K562 (cell line): ENCODE results near the gene FUBP3. TPM values are rescaled to one million over a fixed set of nuclear protein-coding genes. Genes with fewer than 3 reads are reported as not detected.

Source experiments
- ATAC-seq: fragments of 200-7000 bp; cut with Tn5 transposase; 3 replicates; pipeline ENCODE4 v1.9.1; 2020; ENCODE audit warnings: moderate library complexity
- BruUV-seq: library from RNA; stranded (reverse); fragments of 400-500 nt; replicated peaks from 2 replicates; lab custom pipeline; 2021; lab: Mats Ljungman, UMichigan
- CTCF ChIA-PET: fragments of 300-600 bp; formaldehyde crosslinking; extraction: SDS; loops from one replicate; lab custom pipeline; 2021; ENCODE audit warnings: low intra/inter-chr PET ratio; lab: Yijun Ruan, JAX
- POLR2A ChIA-PET: fragments of 300-600, 350-650 bp; sonication (Branson Sonifier 250); formaldehyde crosslinking; extraction: SDS; loops from one replicate; lab custom pipeline; 2021; ENCODE audit warnings: antibody characterized with exemption, inconsistent platforms; lab: Yijun Ruan, JAX
- DNase-seq, 4 experiments: peaks; one replicate each; pipeline versions ENCODE4 v3.0.0 to v3.0.0-alpha.2; 2011 to 2018; ENCODE audit warnings: low spot score in 3 of 4, mixed read lengths in 3 of 4; ENCODE audit errors: extremely low read depth in 1 of 4
- FAIRE-seq: peaks from 2 replicates; lab custom pipeline; 2011; peaks lifted over from hg19 to GRCh38; lab: Jason Lieb, UNC
- H2AFZ ChIP-seq: 2 replicates; pipeline ENCODE4 v1.6.0; 2011; ENCODE audit warnings: low read depth, low read length, control low read depth, inconsistent platforms
- H3K27ac ChIP-seq: fragments of 200-600 bp; 3 replicates; pipeline ENCODE4 v1.8.0; 2011; ENCODE audit warnings: low read depth, mild to moderate bottlenecking, control low read depth, inconsistent platforms, low read length, moderate library complexity, mixed read lengths; ENCODE audit errors: extremely low read depth
- H3K27me3 ChIP-seq, 2 experiments: fragments of 300-600 bp in 1 of 2; 2 replicates in 1 of 2; 3 replicates in 1 of 2; pipeline versions ENCODE4 v1.6.0 to v1.8.0; 2011; ENCODE audit warnings: inconsistent platforms in 2 of 2, low read length in 2 of 2, mild to moderate bottlenecking in 1 of 2, mixed read lengths in 1 of 2, moderate library complexity in 1 of 2; ENCODE audit not compliant: control insufficient read depth in 2 of 2, insufficient read depth in 2 of 2
- H3K36me3 ChIP-seq: fragments of 300-600 bp; 3 replicates; pipeline ENCODE4 v1.8.0; 2011; ENCODE audit warnings: mild to moderate bottlenecking, low read length, inconsistent platforms; ENCODE audit not compliant: control insufficient read depth, insufficient read depth
- H3K4me1 ChIP-seq, 2 experiments: fragments of 200-600 bp in 1 of 2; replicated peaks in 1 of 2; 2 replicates in 1 of 2; 3 replicates in 1 of 2; pipeline versions ENCODE4 v1.5.1 to v1.8.0; 2011; ENCODE audit warnings: inconsistent platforms in 2 of 2, low read length in 2 of 2, mild to moderate bottlenecking in 1 of 2, mixed read lengths in 1 of 2, moderate library complexity in 1 of 2; ENCODE audit not compliant: control insufficient read depth in 2 of 2, insufficient read depth in 2 of 2
- H3K4me2 ChIP-seq: 2 replicates; pipeline ENCODE4 v1.6.1; 2011; ENCODE audit warnings: low read length, control low read depth, inconsistent platforms, mixed read lengths; ENCODE audit not compliant: insufficient read depth
- H3K4me3 ChIP-seq: fragments of 200-600 bp; sonication (generic), shearing (Covaris generic); 2 replicates; pipeline ENCODE4 v1.5.1; 2016; ENCODE audit warnings: control low read depth, inconsistent platforms
- H3K79me2 ChIP-seq: fragments of 200-600 bp; 3 replicates; pipeline ENCODE4 v1.8.0; 2011; ENCODE audit warnings: low read length, inconsistent platforms; ENCODE audit not compliant: control insufficient read depth, insufficient read depth
- H3K9ac ChIP-seq, 2 experiments: 2 replicates each; pipeline versions ENCODE4 v1.6.0 to v1.6.1; 2011; ENCODE audit warnings: low read depth in 2 of 2, low read length in 2 of 2, control low read depth in 1 of 2, inconsistent platforms in 1 of 2, mild to moderate bottlenecking in 1 of 2, mixed read lengths in 1 of 2; ENCODE audit not compliant: insufficient read depth in 1 of 2
- H3K9me1 ChIP-seq: one replicate; pipeline ENCODE4 v1.6.0; 2011; ENCODE audit warnings: inconsistent platforms, mild to moderate bottlenecking, low read length, moderate library complexity; ENCODE audit not compliant: control insufficient read depth, insufficient read depth
- H3K9me3 ChIP-seq: replicated peaks from 2 replicates; pipeline ENCODE4 v1.5.1; 2011; ENCODE audit warnings: low read depth, low read length, inconsistent platforms; ENCODE audit not compliant: control insufficient read depth, insufficient read depth
- H4K20me1 ChIP-seq: replicated peaks from 2 replicates; pipeline ENCODE4 v1.6.1; 2011; ENCODE audit warnings: low read length, inconsistent platforms, mixed read lengths; ENCODE audit not compliant: control insufficient read depth, insufficient read depth
- BHLHE40 ChIP-seq: IDR thresholded peaks from 2 replicates; pipeline ENCODE4 v1.6.1; 2011; ENCODE audit warnings: low read length, improper control_type of control experiment
- HNRNPUL1 ChIP-seq: fragments of 200-400 bp; formaldehyde crosslinking; IDR thresholded peaks from 2 replicates; pipeline ENCODE4 v1.6.1; 2017; ENCODE audit warnings: low read length
- KAT2B ChIP-seq: IDR thresholded peaks from one replicate; pipeline ENCODE4 v1.6.1; 2012; ENCODE audit warnings: low read depth, mild to moderate bottlenecking, control low read depth, inconsistent platforms, low read length, moderate library complexity
- MYBL2 ChIP-seq, 2 experiments: fragments of 450-650 bp in 1 of 2; sonication (generic) in 1 of 2; formaldehyde crosslinking in 1 of 2; IDR thresholded peaks; 2 replicates each; pipeline versions ENCODE4 v1.6.1 to v1.8.1; 2017 to 2022; ENCODE audit warnings: borderline replicate concordance in 1 of 2, inconsistent platforms in 1 of 2, low read depth in 1 of 2, mild to moderate bottlenecking in 1 of 2, missing genetic modification reagents in 1 of 2, moderate library complexity in 1 of 2
- NFATC3 ChIP-seq: fragments of 450-650 bp; IDR thresholded peaks from 2 replicates; pipeline ENCODE4 v1.6.1; 2017; ENCODE audit warnings: mild to moderate bottlenecking
- NFIC ChIP-seq: fragments of 450-650 bp; IDR thresholded peaks from 2 replicates; pipeline ENCODE4 v1.6.1; 2017; ENCODE audit warnings: mild to moderate bottlenecking, inconsistent platforms
- TAF15 ChIP-seq: fragments of 200-400 bp; formaldehyde crosslinking; IDR thresholded peaks from 2 replicates; pipeline ENCODE4 v1.6.1; 2017; ENCODE audit warnings: mild to moderate bottlenecking, low read depth, low read length, moderate library complexity
- TGIF2 ChIP-seq: sonication (generic); formaldehyde crosslinking; IDR thresholded peaks from 2 replicates; pipeline ENCODE4 v1.8.1; 2022; ENCODE audit warnings: mild to moderate bottlenecking, missing genetic modification reagents, moderate library complexity
- ZFP30 ChIP-seq: fragments of 250-450 bp; sonication (Bioruptor Pico); IDR thresholded peaks from 2 replicates; pipeline ENCODE4 v1.8.0; 2022; ENCODE audit warnings: moderate library complexity, mild to moderate bottlenecking, inconsistent platforms, borderline replicate concordance
- ZNF282 ChIP-seq: sonication (generic); formaldehyde crosslinking; IDR thresholded peaks from 2 replicates; pipeline ENCODE4 v1.8.1; 2023; ENCODE audit warnings: missing genetic modification reagents
- ZNF311 ChIP-seq: fragments of 250-450 bp; sonication (Bioruptor Pico); IDR thresholded peaks from 2 replicates; pipeline ENCODE4 v1.4.0; 2020; ENCODE audit warnings: mild to moderate bottlenecking, moderate library complexity
- ZNF445 ChIP-seq: fragments of 250-450 bp; sonication (Bioruptor Pico); IDR thresholded peaks from 2 replicates; pipeline ENCODE4 v1.4.0; 2020; ENCODE audit warnings: low read depth, mild to moderate bottlenecking, moderate library complexity
- WGBS: fragments of 100-300 bp; shearing (Covaris generic); methylation state at CpG from one replicate; pipeline ENCODE4 v1.1.6; 2016; ENCODE audit warnings: low coverage, mixed read lengths; ENCODE audit not compliant: insufficient coverage; ENCODE audit errors: missing lambda C conversion rate; 5-methylcytosine and 5-hydroxymethylcytosine counted together
- in situ Hi-C: fragments of 300-500 bp; cut with MboI; formaldehyde crosslinking; loops from 4 replicates; pipeline ENCODE4 v1.15.0; 2018; ENCODE audit warnings: inconsistent platforms, mixed read lengths
- intact Hi-C: fragments of 100-400 bp; cut with micrococcal nuclease; formaldehyde crosslinking; loops from 2 replicates; pipeline ENCODE4 v1.14.2; 2022
- polyA plus RNA-seq, 8 experiments: library from polyadenylated mRNA; depleted of rRNA in 4 of 8; stranded (reverse) in 5 of 8; unstranded in 3 of 8; fragments of >200 nt; fragmentation: Nextera tagmentation in 2 of 8; fragmentation: Illumina TruSeq in 1 of 8; extraction: Ambion mirVana in 2 of 8; extraction: Trizol in 1 of 8; gene quantifications; 2 replicates each; pipeline versions ENCODE4 v1.2.1 to v1.2.3, GENCODE V29; 2011 to 2014; ENCODE audit warnings: inconsistent platforms in 1 of 8, missing spikeins in 1 of 8
- total RNA-seq, 7 experiments: library from RNA; depleted of rRNA in 6 of 7; stranded (reverse); fragments of >200 nt in 6 of 7; fragmentation: Illumina TruSeq in 2 of 7; extraction: Trizol in 2 of 7; gene quantifications; 2 replicates each; pipeline versions ENCODE4 v1.2.1 to v1.2.3, GENCODE V29; 2011 to 2021; ENCODE audit warnings: low replicate concordance in 1 of 7
- TF ChIP-seq, protein P1 (sequence below): fragments of 450-650 bp; IDR thresholded peaks from 2 replicates; pipeline ENCODE4 v1.6.1; 2017; ENCODE audit warnings: mild to moderate bottlenecking, moderate library complexity
- TF ChIP-seq, protein P2 (sequence below), 2 experiments: fragments of 450-650 bp; formaldehyde crosslinking in 1 of 2; IDR thresholded peaks; 2 replicates each; pipeline versions ENCODE4 v1.4.0 to v1.6.1; 2014 to 2020; ENCODE audit warnings: mild to moderate bottlenecking in 2 of 2, borderline replicate concordance in 1 of 2, low read depth in 1 of 2

The FUBP3 gene
- total and polyA plus RNA-seq, 9 of the 15 experiments (the other 6 are each of a cell fraction or from before 2014, with no cell fraction given): 3.0 to 64.0 (median 48.1) TPM

DNA sequence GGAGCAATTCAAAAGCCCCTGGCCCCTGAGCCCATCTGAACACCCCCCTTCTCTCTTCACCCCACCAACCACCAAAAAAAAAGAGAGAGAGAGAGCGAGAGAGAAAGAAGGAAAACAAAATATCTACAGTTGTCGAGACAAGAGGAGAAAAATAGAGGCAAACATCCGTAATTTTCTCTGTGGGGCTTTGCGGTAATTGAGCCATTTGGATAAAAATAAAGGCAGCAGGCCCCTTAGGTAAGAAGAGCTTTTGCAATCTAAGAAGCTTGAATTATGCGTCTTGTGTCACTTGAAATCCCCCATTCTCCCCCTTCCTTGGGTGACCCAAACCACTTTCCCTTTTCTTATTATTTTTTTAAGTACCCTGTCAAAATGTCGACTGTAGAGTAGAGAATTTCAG, 35.5 kb upstream of the FUBP3 start:
- Histone ChIP-seq H3K4me2 (no peak overlapping the region), H4K20me1 (no peaks in the 10 kb centered on the region), H3K9ac (no peak overlapping the region; a peak in 1 of 4 replicates), H3K27me3 (no peaks in the 10 kb centered on the region), H3K4me3 (no peak overlapping the region), H3K27ac (no peak overlapping the region), H3K9me1 (no peaks in the 10 kb centered on the region), H3K4me1 (peaks cover 6 to 30% of the 10 kb centered on the region in 2 experiments; a peak in 4 of 5 replicates), H3K9me3 (no peaks in the 10 kb centered on the region), H2AFZ (no peak overlapping the region), H3K36me3 (no peaks in the 10 kb centered on the region), H3K79me2 (no peaks in the 10 kb centered on the region)
- ChIA-PET POLR2A (interaction anchor here (2.1 kb wide), 1 partner anchor 8 kb away, joined by 11 read pairs; no protein-coding TSS in a partner anchor), CTCF (no interaction called here)
- ATAC-seq (no peak), FAIRE-seq (no peak), DNase-seq (no peak)
- WGBS: 67% methylated on average over 6 of the region's 6 CpGs
- intact Hi-C loops (no loop called here), in situ Hi-C loops (no loop called here)
- BruUV-seq: no TSS peak
- no peak for TF ChIP-seq ZFP30
- TF ChIP-seq ZNF445 (CRISPR knock-in tag): no peak
- TF ChIP-seq TGIF2 (CRISPR knock-in tag): no peak
- TF ChIP-seq TAF15: no peak
- TF ChIP-seq NFIC: no peak
- TF ChIP-seq, protein P1, sequence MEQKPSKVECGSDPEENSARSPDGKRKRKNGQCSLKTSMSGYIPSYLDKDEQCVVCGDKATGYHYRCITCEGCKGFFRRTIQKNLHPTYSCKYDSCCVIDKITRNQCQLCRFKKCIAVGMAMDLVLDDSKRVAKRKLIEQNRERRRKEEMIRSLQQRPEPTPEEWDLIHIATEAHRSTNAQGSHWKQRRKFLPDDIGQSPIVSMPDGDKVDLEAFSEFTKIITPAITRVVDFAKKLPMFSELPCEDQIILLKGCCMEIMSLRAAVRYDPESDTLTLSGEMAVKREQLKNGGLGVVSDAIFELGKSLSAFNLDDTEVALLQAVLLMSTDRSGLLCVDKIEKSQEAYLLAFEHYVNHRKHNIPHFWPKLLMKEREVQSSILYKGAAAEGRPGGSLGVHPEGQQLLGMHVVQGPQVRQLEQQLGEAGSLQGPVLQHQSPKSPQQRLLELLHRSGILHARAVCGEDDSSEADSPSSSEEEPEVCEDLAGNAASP: no peak
- TF ChIP-seq, protein P2, sequence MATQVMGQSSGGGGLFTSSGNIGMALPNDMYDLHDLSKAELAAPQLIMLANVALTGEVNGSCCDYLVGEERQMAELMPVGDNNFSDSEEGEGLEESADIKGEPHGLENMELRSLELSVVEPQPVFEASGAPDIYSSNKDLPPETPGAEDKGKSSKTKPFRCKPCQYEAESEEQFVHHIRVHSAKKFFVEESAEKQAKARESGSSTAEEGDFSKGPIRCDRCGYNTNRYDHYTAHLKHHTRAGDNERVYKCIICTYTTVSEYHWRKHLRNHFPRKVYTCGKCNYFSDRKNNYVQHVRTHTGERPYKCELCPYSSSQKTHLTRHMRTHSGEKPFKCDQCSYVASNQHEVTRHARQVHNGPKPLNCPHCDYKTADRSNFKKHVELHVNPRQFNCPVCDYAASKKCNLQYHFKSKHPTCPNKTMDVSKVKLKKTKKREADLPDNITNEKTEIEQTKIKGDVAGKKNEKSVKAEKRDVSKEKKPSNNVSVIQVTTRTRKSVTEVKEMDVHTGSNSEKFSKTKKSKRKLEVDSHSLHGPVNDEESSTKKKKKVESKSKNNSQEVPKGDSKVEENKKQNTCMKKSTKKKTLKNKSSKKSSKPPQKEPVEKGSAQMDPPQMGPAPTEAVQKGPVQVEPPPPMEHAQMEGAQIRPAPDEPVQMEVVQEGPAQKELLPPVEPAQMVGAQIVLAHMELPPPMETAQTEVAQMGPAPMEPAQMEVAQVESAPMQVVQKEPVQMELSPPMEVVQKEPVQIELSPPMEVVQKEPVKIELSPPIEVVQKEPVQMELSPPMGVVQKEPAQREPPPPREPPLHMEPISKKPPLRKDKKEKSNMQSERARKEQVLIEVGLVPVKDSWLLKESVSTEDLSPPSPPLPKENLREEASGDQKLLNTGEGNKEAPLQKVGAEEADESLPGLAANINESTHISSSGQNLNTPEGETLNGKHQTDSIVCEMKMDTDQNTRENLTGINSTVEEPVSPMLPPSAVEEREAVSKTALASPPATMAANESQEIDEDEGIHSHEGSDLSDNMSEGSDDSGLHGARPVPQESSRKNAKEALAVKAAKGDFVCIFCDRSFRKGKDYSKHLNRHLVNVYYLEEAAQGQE (IDR thresholded peaks at IDR 0.05; ENCODE audit: borderline replicate concordance): no peak
- TF ChIP-seq, protein P2 (CRISPR knock-in tag; IDR thresholded peaks at IDR 0.05; ENCODE audit: low read depth): no peak
- no peak for TF ChIP-seq KAT2B
- no peak for TF ChIP-seq ZNF282 (CRISPR knock-in tag)
- TF ChIP-seq NFATC3: no peak
- TF ChIP-seq BHLHE40: no peak
- no peak for TF ChIP-seq HNRNPUL1
- no peak for TF ChIP-seq ZNF311 (CRISPR knock-in tag)
- no peak for TF ChIP-seq MYBL2 (IDR thresholded peaks at IDR 0.05; ENCODE audit: low read depth)
- TF ChIP-seq MYBL2 (CRISPR knock-in tag; IDR thresholded peaks at IDR 0.05; ENCODE audit: borderline replicate concordance): no peak
